H1 (cell line): ENCODE data around the gene KDM6B. TPM values are rescaled to one million over a fixed set of nuclear protein-coding genes. Genes with fewer than 3 reads are reported as not detected.

Source experiments
- ATF3 ChIP-seq: IDR thresholded peaks from 2 replicates; pipeline ENCODE4 v1.6.1; 2011; ENCODE audit warnings: low read depth, mild to moderate bottlenecking, low read length; ENCODE audit not compliant: insufficient read depth
- CHD1 ChIP-seq: IDR thresholded peaks from 2 replicates; pipeline ENCODE4 v1.6.1; 2012; ENCODE audit warnings: low read depth, low read length, improper control_type of control experiment
- EGR1 ChIP-seq: IDR thresholded peaks from 2 replicates; pipeline ENCODE4 v1.6.1; 2011; ENCODE audit warnings: low read depth, low read length, borderline replicate concordance
- RXRA ChIP-seq: IDR thresholded peaks from 2 replicates; pipeline ENCODE4 v1.6.1; 2011; ENCODE audit warnings: low read depth, mild to moderate bottlenecking, low read length, moderate library complexity; ENCODE audit not compliant: insufficient read depth
- polyA plus RNA-seq, 7 experiments: library from polyadenylated mRNA; depleted of rRNA in 3 of 7; stranded (reverse) in 5 of 7; unstranded in 2 of 7; fragments of >200 nt in 5 of 7; fragments of 200-250 nt in 2 of 7; gene quantifications; 1 replicate in 5 of 7; 2 replicates in 1 of 7; 4 replicates in 1 of 7; pipeline versions ENCODE4 v1.2.1 to v1.2.3, GENCODE V29; 2011 to 2013; ENCODE audit warnings: missing spikeins in 2 of 7, mixed read lengths in 2 of 7
- total RNA-seq: library from RNA; stranded (reverse); fragmentation: NEBNext Ultra II Directional; extraction: Animal tissue kit (Norgen Biotek cat#: 25700); gene quantifications from 2 replicates; pipeline ENCODE4 v1.2.1, GENCODE V29; 2021

KDM6B gene
- total and polyA plus RNA-seq, 2 of the 8 experiments (the other 6 are each of a cell fraction or from before 2014, with no cell fraction given) = 0.48 to 3.7 TPM

- TF ChIP-seq RXRA = no peak
- no peak for TF ChIP-seq EGR1
- TF ChIP-seq ATF3 = no peak
- no peak for TF ChIP-seq CHD1
- TF ChIP-seq, all 59 proteins: peak for 16
Observed at GRCh38 chr17:7834957-7835813, 1.2 kb downstream of the KDM6B start (continued).
